Peyer's patch (tissue), 4 donors: ENCODE data around the gene ATP11B.

Source experiments
- CTCF ChIP-seq, 6 experiments: fragments of 450-650 bp in 4 of 6; fragments of 200-600 bp in 2 of 6; sonication (generic) in 1 of 6; IDR thresholded peaks; one replicate each; pipeline ENCODE4 v1.5.1; 2017 to 2019; ENCODE audit warnings: antibody characterized with exemption in 6 of 6, mild to moderate bottlenecking in 3 of 6, moderate library complexity in 1 of 6
- POLR2A ChIP-seq, 2 donors: fragments of 450-650 bp; IDR thresholded peaks; one replicate each; pipeline ENCODE4 v1.5.1; 2017; ENCODE audit warnings: antibody characterized with exemption in 2 of 2, mild to moderate bottlenecking in 2 of 2, moderate library complexity in 2 of 2

- no peak for TF ChIP-seq CTCF (IDR thresholded peaks at IDR 0.05)
- TF ChIP-seq POLR2A (IDR thresholded peaks at IDR 0.05) = no peak
Measured at GRCh38 chr3:182969853-182970252, 176.5 kb downstream of the ATP11B start.
